PC-9 (cell line): Measurements from ENCODE around the gene SELPLG. TPM values are rescaled to one million over a fixed set of nuclear protein-coding genes. Genes with fewer than 3 reads are reported as not detected.

Experiments used
- BruUV-seq: library from RNA; stranded (reverse); fragments of 400-500 nt; replicated peaks from 2 replicates; lab custom pipeline; 2021; lab: Mats Ljungman, UMichigan
- CTCF ChIA-PET: fragments of 300-600 bp; sonication (Branson Sonifier 250); formaldehyde crosslinking; loops from one replicate; lab custom pipeline; 2022; ENCODE audit warnings: antibody characterized with exemption; lab: Charles Lee
- POLR2A ChIA-PET: fragments of 300-600 bp; sonication (Branson Sonifier 250); formaldehyde crosslinking; loops from one replicate; lab custom pipeline; 2022; ENCODE audit warnings: antibody characterized with exemption; ENCODE audit not compliant: unreplicated experiment; lab: Charles Lee
- DNase-seq, 2 experiments: peaks; one replicate each; pipeline versions ENCODE4 v3.0.0 to v3.0.0-alpha.2; 2015 to 2022; ENCODE audit warnings: mixed read lengths in 1 of 2
- H2AFZ ChIP-seq: fragments of 200-600 bp; sonication (generic); 2 replicates; pipeline ENCODE4 v1.8.1; 2017; ENCODE audit warnings: antibody characterized with exemption
- H3F3A ChIP-seq: fragments of 200-600 bp; sonication (generic); 2 replicates; pipeline ENCODE4 v1.8.1; 2017; ENCODE audit warnings: antibody characterized with exemption, mild to moderate bottlenecking, low read depth; ENCODE audit not compliant: insufficient read depth
- H3K27ac ChIP-seq: fragments of 200-600 bp; sonication (generic); 2 replicates; pipeline ENCODE4 v1.6.1; 2016; ENCODE audit warnings: mixed run types
- H3K27me3 ChIP-seq: fragments of 200-600 bp; sonication (generic); 2 replicates; pipeline ENCODE4 v1.6.1; 2016; ENCODE audit warnings: low read depth, mixed run types; ENCODE audit not compliant: insufficient read depth
- H3K36me3 ChIP-seq: fragments of 200-600 bp; sonication (generic); 2 replicates; pipeline ENCODE4 v1.6.1; 2016; ENCODE audit warnings: low read depth, mixed run types
- H3K4me1 ChIP-seq: fragments of 200-600 bp; sonication (generic); replicated peaks from 2 replicates; pipeline ENCODE4 v1.6.1; 2016; ENCODE audit warnings: mixed run types; ENCODE audit not compliant: insufficient read depth
- H3K4me2 ChIP-seq: fragments of 200-600 bp; sonication (generic); 2 replicates; pipeline ENCODE4 v1.6.1; 2017; ENCODE audit warnings: mixed run types
- H3K4me3 ChIP-seq: fragments of 200-600 bp; sonication (generic); 2 replicates; pipeline ENCODE4 v1.6.1; 2016; ENCODE audit warnings: mixed run types
- H3K79me2 ChIP-seq: fragments of 200-600 bp; sonication (generic); 2 replicates; pipeline ENCODE4 v1.6.1; 2017; ENCODE audit warnings: low read depth, mixed run types
- H3K9me2 ChIP-seq: fragments of 200-600 bp; sonication (generic); 2 replicates; pipeline ENCODE4 v1.8.1; 2017; ENCODE audit warnings: mild to moderate bottlenecking; ENCODE audit not compliant: insufficient read depth
- H3K9me3 ChIP-seq: fragments of 200-600 bp; sonication (generic); 2 replicates; pipeline ENCODE4 v1.8.1; 2016; ENCODE audit warnings: low read depth; ENCODE audit not compliant: insufficient read depth
- H4K20me1 ChIP-seq: fragments of 200-600 bp; sonication (generic); 2 replicates; pipeline ENCODE4 v1.8.1; 2017; ENCODE audit not compliant: insufficient read depth
- EZH2 ChIP-seq: fragments of 200-600 bp; sonication (generic); IDR thresholded peaks from 2 replicates; pipeline ENCODE4 v1.8.0; 2017; ENCODE audit warnings: antibody characterized with exemption, low read depth
- intact Hi-C: fragments of 100-400 bp; cut with micrococcal nuclease; formaldehyde crosslinking; loops from one replicate; pipeline ENCODE4 v1.10.0; 2022; ENCODE audit not compliant: unreplicated experiment
- total RNA-seq: library from RNA; stranded (reverse); gene quantifications from 2 replicates; pipeline ENCODE4 v1.2.3, GENCODE V29; 2021
- TF ChIP-seq, protein P1 (sequence below): fragments of 200-600 bp; sonication (generic); conservative IDR thresholded peaks from 2 replicates; pipeline ENCODE4 v1.6.1; 2017; ENCODE audit warnings: mixed run types, antibody characterized with exemption, mild to moderate bottlenecking, moderate library complexity

The SELPLG gene
- total RNA-seq, 1 experiment from 2014 or later = 0.96 TPM

DNA sequence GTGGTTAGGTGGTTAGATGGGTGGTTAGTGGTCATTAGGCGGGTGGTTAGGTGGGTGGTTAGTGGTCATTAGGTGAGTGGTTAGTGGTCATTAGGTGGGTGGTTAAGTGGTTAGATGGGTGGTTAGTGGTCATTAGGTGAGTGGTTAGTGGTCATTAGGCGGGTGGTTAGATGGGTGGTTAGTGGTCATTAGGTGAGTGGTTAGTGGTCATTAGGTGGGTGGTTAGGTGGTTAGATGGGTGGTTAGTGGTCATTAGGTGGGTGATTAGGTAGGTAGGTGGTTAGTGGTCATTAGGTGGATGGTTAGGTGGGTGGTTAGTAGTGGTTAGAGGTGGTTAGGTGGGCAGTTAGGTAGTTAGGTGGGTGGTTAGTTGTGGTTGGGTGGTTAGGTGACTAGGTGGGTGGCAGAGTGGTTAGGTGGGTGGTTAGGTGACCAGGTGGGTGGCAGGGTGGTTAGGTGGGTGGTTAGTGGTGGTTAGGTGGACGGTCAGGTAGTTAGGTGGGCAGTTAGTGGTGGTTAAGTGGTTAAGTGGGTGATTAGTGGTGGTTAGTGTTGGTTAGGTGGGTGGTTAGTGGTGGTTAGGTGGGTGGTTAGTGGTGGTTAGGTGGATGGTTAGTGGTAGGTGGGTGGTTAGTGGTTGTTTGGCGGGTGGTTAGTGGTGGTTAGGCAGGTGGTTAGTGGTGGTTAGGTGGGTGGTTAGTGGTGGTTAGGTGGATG, 27.8 kb downstream of the SELPLG start:
- ChIA-PET CTCF (no interaction called here), POLR2A (no interaction called here)
- no peaks in the 10 kb centered on the region for H3K79me2 ChIP-seq
- no peaks in the 10 kb centered on the region for H3K4me1 ChIP-seq
- H3K9me3 ChIP-seq = no peaks in the 10 kb centered on the region
- H3K27ac ChIP-seq = no peak overlapping the region
- H3K9me2 ChIP-seq = no peaks in the 10 kb centered on the region
- no TSS peak for BruUV-seq
- TF ChIP-seq, protein P1, sequence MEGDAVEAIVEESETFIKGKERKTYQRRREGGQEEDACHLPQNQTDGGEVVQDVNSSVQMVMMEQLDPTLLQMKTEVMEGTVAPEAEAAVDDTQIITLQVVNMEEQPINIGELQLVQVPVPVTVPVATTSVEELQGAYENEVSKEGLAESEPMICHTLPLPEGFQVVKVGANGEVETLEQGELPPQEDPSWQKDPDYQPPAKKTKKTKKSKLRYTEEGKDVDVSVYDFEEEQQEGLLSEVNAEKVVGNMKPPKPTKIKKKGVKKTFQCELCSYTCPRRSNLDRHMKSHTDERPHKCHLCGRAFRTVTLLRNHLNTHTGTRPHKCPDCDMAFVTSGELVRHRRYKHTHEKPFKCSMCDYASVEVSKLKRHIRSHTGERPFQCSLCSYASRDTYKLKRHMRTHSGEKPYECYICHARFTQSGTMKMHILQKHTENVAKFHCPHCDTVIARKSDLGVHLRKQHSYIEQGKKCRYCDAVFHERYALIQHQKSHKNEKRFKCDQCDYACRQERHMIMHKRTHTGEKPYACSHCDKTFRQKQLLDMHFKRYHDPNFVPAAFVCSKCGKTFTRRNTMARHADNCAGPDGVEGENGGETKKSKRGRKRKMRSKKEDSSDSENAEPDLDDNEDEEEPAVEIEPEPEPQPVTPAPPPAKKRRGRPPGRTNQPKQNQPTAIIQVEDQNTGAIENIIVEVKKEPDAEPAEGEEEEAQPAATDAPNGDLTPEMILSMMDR = no peak
- no peaks in the 10 kb centered on the region for H3F3A ChIP-seq
- H3K4me3 ChIP-seq = no peak overlapping the region
- no peak for DNase-seq
- no peaks in the 10 kb centered on the region for H4K20me1 ChIP-seq
- H3K27me3 ChIP-seq = no peaks in the 10 kb centered on the region
- intact Hi-C loops = no loop called here
- H3K36me3 ChIP-seq = no peaks in the 10 kb centered on the region
- no peak overlapping the region for H2AFZ ChIP-seq
- H3K4me2 ChIP-seq = no peak overlapping the region

DNA sequence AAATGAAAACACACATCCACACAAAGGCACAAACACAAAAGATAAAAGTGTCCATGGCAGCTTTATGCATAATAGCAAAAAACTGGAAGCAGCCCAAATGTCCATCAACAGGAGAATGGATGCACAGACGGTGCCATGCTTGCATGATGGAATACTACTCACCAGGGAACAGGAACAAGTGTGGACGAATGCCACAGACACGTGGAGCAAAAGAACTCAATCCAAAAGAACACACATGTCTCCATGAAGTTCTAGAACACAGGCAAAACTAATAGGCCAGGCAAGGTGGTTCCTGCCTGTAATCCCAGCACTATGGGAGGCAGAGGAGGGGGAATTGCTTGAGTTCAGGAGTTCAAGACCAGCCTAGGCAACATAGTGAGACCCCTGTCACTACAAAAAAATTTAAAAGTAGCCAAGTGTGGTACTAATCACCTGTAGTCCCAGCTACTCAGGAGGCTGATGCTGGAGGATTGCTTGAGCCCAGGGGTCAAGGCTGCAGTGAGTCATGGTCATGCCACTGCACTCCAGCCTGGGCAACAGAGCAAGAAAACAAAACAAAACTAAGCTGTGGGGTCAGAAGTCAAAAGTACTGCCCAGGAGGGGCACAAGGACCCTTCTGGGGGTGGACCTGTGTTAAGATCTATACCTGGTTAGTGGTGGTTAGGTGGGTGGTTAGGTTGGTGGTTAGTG, 28.5 kb downstream of the SELPLG start:
- no peak for DNase-seq
- Histone ChIP-seq H2AFZ (no peak overlapping the region), H3K4me2 (no peak overlapping the region), H4K20me1 (no peaks in the 10 kb centered on the region), H3K4me3 (no peak overlapping the region), H3K79me2 (no peaks in the 10 kb centered on the region), H3K27me3 (no peaks in the 10 kb centered on the region), H3K4me1 (no peaks in the 10 kb centered on the region), H3K9me2 (no peaks in the 10 kb centered on the region), H3K36me3 (no peaks in the 10 kb centered on the region), H3F3A (no peaks in the 10 kb centered on the region), H3K27ac (no peak overlapping the region), H3K9me3 (no peaks in the 10 kb centered on the region)
- no peak for TF ChIP-seq EZH2
- TF ChIP-seq, protein P1 = no peak
- CTCF ChIA-PET = no interaction called here
- no TSS peak for BruUV-seq
- POLR2A ChIA-PET = no interaction called here
- intact Hi-C loops = no loop called here

DNA sequence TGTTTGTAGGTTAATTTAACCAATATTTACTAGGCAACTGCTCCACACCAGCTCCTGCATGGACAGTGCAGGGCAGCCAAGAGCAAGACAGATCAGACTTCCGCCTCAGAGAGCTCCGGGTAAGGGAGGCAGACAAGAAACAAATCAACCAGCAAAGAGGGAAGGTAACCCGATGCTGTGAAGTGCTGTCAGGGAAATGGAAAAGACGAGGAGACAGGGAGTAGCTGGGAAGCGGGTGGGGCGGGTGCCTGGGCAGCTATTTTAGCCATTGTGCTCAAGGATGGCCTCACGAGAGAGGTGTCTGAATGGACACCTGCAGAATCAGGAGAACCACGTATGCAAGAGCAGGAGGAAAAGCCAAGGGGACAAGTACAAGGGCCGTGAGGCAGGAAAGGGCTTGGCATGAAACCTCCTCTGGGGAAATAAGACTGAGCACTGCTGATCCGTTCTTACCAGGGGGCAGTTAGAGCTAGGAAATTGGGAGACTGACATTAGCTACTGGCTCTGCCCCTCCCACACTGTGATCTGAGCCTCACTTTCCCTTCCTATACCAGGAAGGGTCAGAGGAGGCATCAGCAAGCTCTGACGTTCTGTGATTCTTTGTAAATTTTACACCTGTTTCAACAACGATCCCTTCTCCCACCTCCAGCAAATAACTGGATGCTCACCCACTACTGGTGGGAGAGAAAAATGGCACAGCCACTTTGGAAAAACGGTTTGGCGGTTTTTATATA, 29.3 kb downstream of the SELPLG start:
- Histone ChIP-seq H3K27ac (no peak overlapping the region), H3K27me3 (no peaks in the 10 kb centered on the region), H4K20me1 (no peaks in the 10 kb centered on the region), H3K4me1 (no peaks in the 10 kb centered on the region), H3F3A (no peaks in the 10 kb centered on the region), H3K4me3 (no peak overlapping the region), H3K9me2 (no peaks in the 10 kb centered on the region), H3K4me2 (no peak overlapping the region), H3K79me2 (no peaks in the 10 kb centered on the region), H3K9me3 (no peaks in the 10 kb centered on the region), H2AFZ (no peak overlapping the region), H3K36me3 (no peaks in the 10 kb centered on the region)
- no TSS peak for BruUV-seq
- no peak for DNase-seq
- intact Hi-C loops = no loop called here
- ChIA-PET POLR2A (no interaction called here), CTCF (no interaction called here)
- no peak for TF ChIP-seq EZH2
- TF ChIP-seq, protein P1 = no peak
